HepG2 (cell line): Measurements from ENCODE around the gene NCMAP. TPM values are rescaled to one million over a fixed set of nuclear protein-coding genes. Genes with fewer than 3 reads are reported as not detected.
A peak's percentile ranks its signal among the peaks of the same experiment; 100 is the strongest.

Experiments used
- ATAD3A ChIP-seq: sonication (generic); formaldehyde crosslinking; IDR thresholded peaks from 2 replicates; pipeline ENCODE4 v1.4.0; 2020; ENCODE audit warnings: missing genetic modification reagents
- HNRNPLL ChIP-seq: fragments of 200-400 bp; formaldehyde crosslinking; IDR thresholded peaks from 2 replicates; pipeline ENCODE4 v1.6.1; 2017; ENCODE audit warnings: mild to moderate bottlenecking, low read depth, low read length; ENCODE audit not compliant: poor library complexity, severe bottlenecking
- HOXA9 ChIP-seq: sonication (generic); formaldehyde crosslinking; IDR thresholded peaks from 2 replicates; pipeline ENCODE4 v1.8.1; 2022; ENCODE audit warnings: missing genetic modification reagents, mild to moderate bottlenecking, moderate library complexity, borderline replicate concordance
- ISX ChIP-seq: sonication (generic); formaldehyde crosslinking; conservative IDR thresholded peaks from 2 replicates; pipeline ENCODE4 v1.5.0; 2020; ENCODE audit warnings: missing genetic modification reagents
- MBNL3 ChIP-seq: fragments of 250-450 bp; sonication (Bioruptor Pico); conservative IDR thresholded peaks from 2 replicates; pipeline ENCODE4 v1.8.0; 2022; ENCODE audit warnings: mild to moderate bottlenecking, inconsistent platforms
- PHF20 ChIP-seq: sonication (generic); formaldehyde crosslinking; IDR thresholded peaks from 2 replicates; pipeline ENCODE4 v1.5.0; 2020; ENCODE audit warnings: mild to moderate bottlenecking, missing genetic modification reagents
- SP4 ChIP-seq: sonication (generic); formaldehyde crosslinking; IDR thresholded peaks from 2 replicates; pipeline ENCODE4 v1.8.1; 2023; ENCODE audit warnings: mild to moderate bottlenecking, missing genetic modification reagents
- ZC3H4 ChIP-seq: sonication (generic); formaldehyde crosslinking; IDR thresholded peaks from 2 replicates; pipeline ENCODE4 v1.4.0; 2020; ENCODE audit warnings: missing genetic modification reagents, borderline replicate concordance
- ZHX2 ChIP-seq, 2 experiments: sonication (generic) in 1 of 2; formaldehyde crosslinking in 1 of 2; IDR thresholded peaks; 2 replicates each; pipeline versions ENCODE4 v1.6.1 to v1.9.0; 2014 to 2022; ENCODE audit warnings: antibody characterized with exemption in 1 of 2, borderline replicate concordance in 1 of 2, inconsistent platforms in 1 of 2, low read depth in 1 of 2, missing genetic modification reagents in 1 of 2
- ZNF225 ChIP-seq: sonication (generic); formaldehyde crosslinking; IDR thresholded peaks from 2 replicates; pipeline ENCODE4 v1.4.0; 2020; ENCODE audit warnings: mild to moderate bottlenecking, missing genetic modification reagents
- ZNF280D ChIP-seq: sonication (generic); formaldehyde crosslinking; IDR thresholded peaks from 2 replicates; pipeline ENCODE4 v1.5.1; 2020; ENCODE audit warnings: mild to moderate bottlenecking, missing genetic modification reagents
- ZNF292 ChIP-seq: sonication (generic); formaldehyde crosslinking; IDR thresholded peaks from 2 replicates; pipeline ENCODE4 v1.8.1; 2022; ENCODE audit warnings: mild to moderate bottlenecking, low read depth, missing genetic modification reagents, borderline replicate concordance
- ZNF430 ChIP-seq: sonication (generic); formaldehyde crosslinking; IDR thresholded peaks from 2 replicates; pipeline ENCODE4 v1.9.0; 2021; ENCODE audit warnings: mild to moderate bottlenecking, missing genetic modification reagents
- polyA plus RNA-seq, 8 experiments: library from polyadenylated mRNA; depleted of rRNA in 3 of 8; stranded (reverse) in 7 of 8; unstranded in 1 of 8; fragments of >200 nt; fragmentation: Illumina TruSeq in 4 of 8; extraction: Trizol in 4 of 8; gene quantifications; 2 replicates each; pipeline versions ENCODE4 v1.2.1 to v1.2.3, GENCODE V29; 2011 to 2016; ENCODE audit warnings: low read depth in 4 of 8, missing spikeins in 1 of 8, mixed read lengths in 1 of 8; ENCODE audit not compliant: insufficient read depth in 1 of 8
- total RNA-seq, 5 experiments: library from RNA; depleted of rRNA; stranded (reverse); fragments of >200 nt; fragmentation: Illumina TruSeq; extraction: Trizol; gene quantifications; 2 replicates each; pipeline ENCODE4 v1.2.3, GENCODE V29; 2016; ENCODE audit warnings: low read depth in 1 of 5
- TF ChIP-seq, protein P1 (sequence below), 2 experiments: sonication (generic) in 1 of 2; formaldehyde crosslinking in 1 of 2; IDR thresholded peaks; 2 replicates each; pipeline versions ENCODE4 v1.5.1 to v1.6.1; 2011 to 2020; ENCODE audit warnings: borderline replicate concordance in 1 of 2, low read depth in 1 of 2, low read length in 1 of 2, mild to moderate bottlenecking in 1 of 2, missing genetic modification reagents in 1 of 2, moderate library complexity in 1 of 2

Gene NCMAP
- total and polyA plus RNA-seq, 2 of the 13 experiments (the other 11 are each of a cell fraction or from before 2014, with no cell fraction given), result 2.7 to 20.0 TPM

DNA sequence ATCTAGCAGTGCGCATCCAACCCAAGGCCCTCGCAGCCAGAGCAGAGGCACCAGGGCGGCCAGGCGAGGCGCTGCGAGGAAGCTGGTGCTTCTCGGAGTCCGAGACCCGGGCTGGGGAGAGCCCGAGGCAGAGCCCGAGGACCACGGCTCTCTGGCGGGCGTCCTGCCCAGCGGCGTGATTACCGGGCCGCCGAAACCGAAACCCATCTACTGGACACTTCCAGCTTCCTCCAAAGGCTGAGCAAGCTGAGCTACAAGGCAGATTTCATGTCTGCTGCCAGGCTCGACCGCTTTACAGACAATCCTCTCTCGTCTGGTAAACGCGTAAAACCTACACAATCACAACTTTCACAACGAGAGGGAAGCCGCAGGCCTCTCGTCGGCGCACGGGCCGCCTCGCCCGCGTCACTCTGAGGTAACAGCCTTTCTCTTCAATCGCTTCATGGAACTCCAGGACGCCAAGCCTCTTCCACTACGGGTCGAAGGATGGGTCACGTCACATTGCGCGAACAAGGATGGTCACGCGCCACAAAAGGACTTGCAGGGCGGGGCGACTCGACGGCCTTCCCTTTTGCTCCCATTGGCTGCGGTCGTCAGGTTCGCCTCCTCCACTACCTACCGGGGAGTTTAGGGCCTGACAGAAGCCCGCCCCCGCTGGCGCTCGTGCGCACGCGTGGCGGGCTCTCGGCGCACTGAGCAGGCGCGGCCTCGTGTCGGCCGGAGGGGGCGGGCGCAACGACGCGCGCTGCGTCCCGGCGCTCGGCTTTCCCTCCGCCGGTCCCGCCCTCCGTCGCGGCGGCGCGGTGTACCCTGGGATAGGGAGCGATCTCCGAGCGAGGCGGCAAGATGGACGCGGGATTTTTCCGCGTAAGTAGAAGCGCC lies 86.8 kb downstream of the NCMAP start, which contains the start of gene SRRM1 (continued):
- TF ChIP-seq ZC3H4 (CRISPR knock-in tag), result no peak
- TF ChIP-seq PHF20 (CRISPR knock-in tag), result peak; percentile 64
- TF ChIP-seq ZNF430 (CRISPR knock-in tag), result peak; percentile 81
- TF ChIP-seq SP4 (CRISPR knock-in tag), result peak; percentile 92
- TF ChIP-seq HOXA9 (CRISPR knock-in tag), result no peak
- peak; percentile 90 for TF ChIP-seq ZHX2 (IDR thresholded peaks at IDR 0.05; ENCODE audit: low read depth)
- no peak for TF ChIP-seq ZHX2 (CRISPR knock-in tag; IDR thresholded peaks at IDR 0.05; ENCODE audit: borderline replicate concordance)
- no peak for TF ChIP-seq ZNF292
- TF ChIP-seq ATAD3A (CRISPR knock-in tag), result no peak
- peak; percentile 75; the same call in 1 of the 2 replicates for TF ChIP-seq ZNF225 (CRISPR knock-in tag)
- TF ChIP-seq, protein P1, sequence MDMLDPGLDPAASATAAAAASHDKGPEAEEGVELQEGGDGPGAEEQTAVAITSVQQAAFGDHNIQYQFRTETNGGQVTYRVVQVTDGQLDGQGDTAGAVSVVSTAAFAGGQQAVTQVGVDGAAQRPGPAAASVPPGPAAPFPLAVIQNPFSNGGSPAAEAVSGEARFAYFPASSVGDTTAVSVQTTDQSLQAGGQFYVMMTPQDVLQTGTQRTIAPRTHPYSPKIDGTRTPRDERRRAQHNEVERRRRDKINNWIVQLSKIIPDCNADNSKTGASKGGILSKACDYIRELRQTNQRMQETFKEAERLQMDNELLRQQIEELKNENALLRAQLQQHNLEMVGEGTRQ (IDR thresholded peaks at IDR 0.05; ENCODE audit: low read depth, low read length), result peak; percentile 76
- TF ChIP-seq, protein P1 (CRISPR knock-in tag; IDR thresholded peaks at IDR 0.05; ENCODE audit: borderline replicate concordance), result peak; percentile 88
- TF ChIP-seq HNRNPLL, result peak; percentile 79
- no peak for TF ChIP-seq ZNF280D (CRISPR knock-in tag)
- TF ChIP-seq ISX (CRISPR knock-in tag), result peak; percentile 76; the same call in 1 of the 2 replicates
- TF ChIP-seq MBNL3, result no peak
